ENCODE measurements around the gene PEA15.

Gene PEA15

GRCh38 chr1:160209321-160210046 lies 4.3 kb downstream of the PEA15 start:
- DNase-seq: no peak

- no peak for DNase-seq
These were observed 5.4 kb downstream of the PEA15 start for GRCh38 chr1:160210561-160210960.

DNA sequence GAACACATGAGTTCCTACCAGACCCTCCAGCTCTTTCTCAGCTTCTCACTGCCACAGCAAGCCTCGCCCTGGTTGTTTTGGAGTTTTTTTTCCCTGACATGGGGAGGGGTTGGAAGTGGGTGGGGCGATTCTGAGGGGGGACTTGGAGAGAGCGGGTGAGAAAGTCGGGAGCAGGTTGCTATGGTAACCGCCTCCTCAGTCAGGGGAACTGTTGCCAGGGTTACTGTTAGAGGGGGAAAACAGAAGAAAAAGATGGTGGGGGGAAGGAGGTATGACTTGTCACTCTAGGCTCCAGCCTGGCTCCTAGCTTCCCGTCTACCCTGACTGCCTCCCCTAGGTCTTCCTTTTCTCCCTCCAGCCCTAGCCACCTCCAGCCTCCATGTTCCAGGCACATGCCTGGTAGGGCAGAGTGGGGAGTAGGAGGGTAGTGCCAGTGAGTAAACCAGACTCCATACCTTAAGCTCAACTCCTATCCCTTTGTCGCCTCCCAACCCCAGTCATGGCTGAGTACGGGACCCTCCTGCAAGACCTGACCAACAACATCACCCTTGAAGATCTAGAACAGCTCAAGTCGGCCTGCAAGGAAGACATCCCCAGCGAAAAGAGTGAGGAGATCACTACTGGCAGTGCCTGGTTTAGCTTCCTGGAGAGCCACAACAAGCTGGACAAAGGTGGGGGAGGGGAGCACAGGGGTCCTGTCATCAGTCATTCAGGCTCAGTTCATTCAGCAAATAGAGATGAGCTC lies 6.0 kb downstream of the PEA15 start:
- DNase-seq: no peak

GRCh38 chr1:160214481-160215140 lies 9.4 kb downstream of the PEA15 start:
- DNase-seq: no peak

- DNase-seq: no peak
These were observed 11.1 kb downstream of the PEA15 start for GRCh38 chr1:160216301-160216700.

DNA sequence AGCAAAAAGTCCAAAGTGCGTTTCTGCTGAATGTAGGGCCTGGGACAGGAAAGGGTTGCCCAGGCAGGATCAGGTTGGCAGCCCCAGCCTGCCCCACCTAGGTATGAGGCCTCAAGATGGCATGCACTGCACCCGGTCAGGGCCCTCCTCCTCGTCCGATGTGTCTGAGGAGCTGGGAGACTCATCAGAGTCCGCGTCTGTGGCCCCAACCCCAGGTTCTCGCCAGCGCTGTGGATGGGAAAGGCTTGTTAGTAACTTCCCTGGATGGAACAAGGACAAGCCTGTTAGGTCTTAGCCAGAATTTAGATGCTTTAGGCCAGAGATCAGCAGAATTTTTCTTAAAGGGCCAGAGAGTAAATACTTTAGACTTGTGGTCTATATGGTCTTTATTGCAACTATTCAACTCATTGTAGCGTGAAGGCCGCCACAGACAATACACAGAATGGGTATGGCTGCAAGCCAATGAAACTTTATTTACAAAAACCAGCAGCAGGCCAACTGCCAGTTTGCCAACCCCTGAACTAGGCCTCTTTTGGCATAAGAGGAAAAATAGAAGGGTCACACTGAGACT lies 12.4 kb downstream of the PEA15 start:
- no peak for DNase-seq

DNA sequence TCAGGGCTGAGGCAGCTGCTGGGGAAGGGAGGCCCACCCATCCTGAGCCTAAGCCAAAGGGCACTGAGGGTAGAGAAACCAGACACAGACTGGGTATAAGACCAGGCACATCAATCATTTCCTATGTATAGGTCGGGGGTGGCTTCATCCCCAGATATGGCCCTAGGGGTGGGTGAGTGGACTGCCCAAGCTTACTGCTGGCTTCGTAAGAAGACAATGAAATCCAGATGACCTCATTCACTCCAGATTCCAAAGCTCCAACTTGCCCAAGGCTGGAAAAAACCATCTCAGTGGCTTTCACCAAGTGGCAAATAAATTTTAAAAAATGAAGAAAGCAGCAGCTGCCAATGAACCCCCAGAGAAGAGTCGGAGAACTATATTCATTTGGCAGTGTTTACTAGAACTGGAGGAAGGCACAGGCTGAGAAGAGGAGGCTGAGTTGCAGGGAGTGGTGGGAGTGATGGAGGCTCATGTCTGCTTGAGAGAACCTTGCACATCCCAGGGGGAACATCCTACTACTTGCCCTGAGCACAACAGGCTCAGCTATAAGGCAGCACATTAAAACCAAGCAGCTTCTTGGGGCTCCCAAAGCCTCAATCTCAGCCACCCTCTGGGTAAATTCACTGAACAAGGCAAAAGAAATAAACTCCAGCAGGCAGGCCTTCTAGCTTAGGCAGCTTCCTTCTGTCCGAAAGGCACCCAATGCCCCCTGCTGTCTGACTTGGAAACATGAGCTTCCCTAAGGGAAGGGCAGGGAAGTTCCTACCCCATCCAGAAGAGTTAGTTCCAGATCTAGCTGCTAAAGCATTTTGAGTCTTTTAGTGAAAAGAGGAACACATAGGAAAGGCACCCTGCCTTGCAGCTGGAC lies 14.1 kb downstream of the PEA15 start:
- peak; percentile 8 for DNase-seq

- DNase-seq: no peak
These were observed 15.1 kb downstream of the PEA15 start for GRCh38 chr1:160220301-160220700.

GRCh38 chr1:160221089-160221488 lies 15.9 kb downstream of the PEA15 start:
- no peak for DNase-seq

DNA sequence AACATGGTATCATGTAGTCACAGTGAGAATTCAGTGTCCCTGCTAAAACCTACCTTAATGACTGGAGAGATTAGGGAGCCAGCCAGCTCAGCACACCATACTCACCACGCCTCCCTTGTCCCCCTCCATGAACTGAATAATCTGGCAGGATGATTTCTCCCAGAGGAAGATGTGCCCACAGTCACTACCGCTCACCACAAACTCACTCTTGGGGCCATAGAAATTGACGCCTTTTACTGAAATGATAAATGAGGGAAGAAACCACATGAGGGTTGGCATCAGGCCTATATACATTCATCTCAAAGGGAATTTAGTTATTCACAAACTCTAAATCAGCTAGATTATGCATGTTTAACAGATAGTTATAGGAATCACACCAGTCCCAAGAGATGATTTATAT lies 17.4 kb downstream of the PEA15 start:
- DNase-seq: no peak

- DNase-seq: no peak
These were observed 19.4 kb downstream of the PEA15 start for GRCh38 chr1:160224606-160225005.

- no peak for DNase-seq
These were observed 20.2 kb downstream of the PEA15 start for GRCh38 chr1:160225345-160225744.

GRCh38 chr1:160226623-160227022 lies 21.4 kb downstream of the PEA15 start:
- DNase-seq: no peak

DNA sequence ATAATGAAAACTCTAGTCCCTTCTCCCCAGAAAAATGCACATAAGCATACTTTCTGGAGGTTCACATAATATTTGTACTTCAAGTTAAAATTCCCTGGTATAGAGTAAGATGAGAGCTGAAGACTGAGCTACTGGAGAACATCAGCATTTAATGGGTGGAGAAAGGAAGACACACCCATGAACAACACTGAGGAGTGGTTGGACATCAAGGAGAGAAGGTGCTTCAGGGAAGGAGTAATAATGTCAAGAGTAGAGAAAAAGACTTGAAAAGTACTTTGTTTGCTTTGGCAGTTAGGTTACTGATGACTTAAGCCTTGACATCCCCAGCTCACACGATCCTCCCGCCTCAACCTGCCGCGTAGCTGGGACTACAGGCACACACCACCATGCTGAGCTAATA lies 21.9 kb downstream of the PEA15 start:
- no peak for DNase-seq

GRCh38 chr1:160227561-160227960 lies 22.4 kb downstream of the PEA15 start:
- no peak for DNase-seq

DNA sequence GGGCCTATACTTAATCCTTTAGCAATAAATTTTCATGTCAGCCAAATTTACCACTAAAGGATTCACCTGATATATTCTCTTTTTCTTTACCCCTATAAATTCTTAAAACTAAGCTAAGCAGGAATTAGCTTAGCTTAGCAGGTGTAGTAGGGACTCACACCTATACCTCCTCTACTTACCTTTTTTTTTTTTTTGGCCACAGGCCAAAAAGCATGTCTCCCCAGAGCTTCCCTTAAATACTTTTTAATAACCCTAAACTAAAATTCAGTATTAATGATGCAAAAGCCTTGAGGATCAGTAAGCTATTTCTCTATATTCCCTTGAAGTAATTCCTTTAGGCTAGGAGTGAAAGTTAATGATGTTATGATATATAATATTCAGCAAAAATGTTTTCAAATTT lies 23.2 kb downstream of the PEA15 start:
- DNase-seq: no peak

DNA sequence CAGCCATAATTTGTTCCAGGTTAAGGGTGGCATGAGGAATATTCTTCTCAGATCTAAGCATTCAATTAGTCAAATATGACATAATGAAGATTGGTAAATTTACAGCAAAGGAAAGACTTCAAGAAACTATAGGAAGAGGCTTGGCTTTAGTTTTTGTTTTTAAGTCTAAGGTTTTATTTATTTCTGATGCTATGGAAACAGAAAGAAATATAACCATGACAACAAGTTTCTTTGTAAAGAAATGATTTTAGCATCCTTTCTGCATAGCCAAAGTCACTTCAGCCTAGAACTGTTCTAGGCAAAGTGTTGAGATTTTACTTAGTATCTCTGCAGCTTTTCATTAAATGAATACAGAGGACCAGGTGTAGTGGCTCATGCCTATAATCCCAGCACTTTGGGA lies 27.7 kb downstream of the PEA15 start:
- DNase-seq: no peak

DNA sequence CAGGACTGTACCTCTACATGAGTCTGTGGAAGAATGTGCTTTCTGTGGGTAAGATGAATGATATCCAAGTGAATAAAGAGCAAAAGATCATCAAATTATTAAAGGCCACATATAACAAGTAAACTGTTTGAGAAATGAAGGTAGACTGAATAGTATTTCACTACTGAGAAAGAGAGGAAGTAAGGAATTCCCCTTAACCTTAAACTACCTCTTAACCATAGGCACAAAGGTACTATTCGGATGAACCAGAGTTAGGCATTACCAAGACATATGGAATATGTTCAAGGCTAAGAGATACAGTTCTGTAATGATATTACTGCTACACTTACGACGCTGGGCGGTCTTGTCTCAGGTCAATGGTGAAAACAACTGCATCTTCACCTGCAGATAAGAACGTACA lies 31.6 kb downstream of the PEA15 start:
- DNase-seq: no peak

DNA sequence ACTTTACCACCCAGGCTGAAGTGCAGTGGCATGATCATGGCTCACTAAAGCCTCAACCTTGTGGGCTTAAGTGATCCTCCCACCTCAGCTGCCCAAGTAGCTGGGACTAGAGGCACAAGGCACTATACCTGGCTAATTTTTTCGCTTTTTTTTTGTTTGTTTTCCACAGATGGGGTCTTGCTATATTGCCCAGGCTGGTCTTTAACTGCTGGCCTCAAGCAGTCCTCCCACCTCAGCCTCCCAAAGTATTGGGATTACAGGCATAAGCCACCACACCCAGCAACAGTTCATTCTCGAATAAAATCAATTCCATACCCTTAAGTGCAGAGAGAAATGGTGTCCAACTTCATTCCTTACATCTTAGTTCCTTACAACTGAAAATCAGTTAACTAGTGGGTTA lies 32.4 kb downstream of the PEA15 start:
- DNase-seq: no peak

DNA sequence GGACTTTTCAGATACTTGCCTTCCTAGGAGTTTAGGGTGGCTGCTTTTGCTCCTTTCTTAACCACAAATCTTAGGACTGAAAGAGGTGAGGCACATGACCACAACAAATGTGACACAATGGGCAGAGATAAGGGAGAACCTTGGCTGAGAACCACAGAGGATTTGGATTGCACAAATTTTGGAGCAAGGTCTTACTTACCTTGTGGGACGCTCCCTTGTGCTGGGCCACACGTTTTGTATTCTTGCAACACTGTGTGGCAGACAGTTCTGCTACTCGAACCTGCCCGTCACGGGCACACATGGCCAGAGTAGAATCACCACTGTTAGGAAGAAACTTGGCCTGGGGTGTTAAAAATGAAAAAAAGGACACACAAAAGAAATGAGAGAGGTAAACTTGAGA lies 33.2 kb downstream of the PEA15 start:
- no peak for DNase-seq

- no peak for DNase-seq
These were observed 34.6 kb downstream of the PEA15 start for GRCh38 chr1:160239582-160240299.

- no peak for DNase-seq
These were observed 38.6 kb downstream of the PEA15 start for GRCh38 chr1:160243767-160244166.

Measured in NCI-H510A treated with DMSO at 0.1 percent for 48 hours (cell line).